Gastrocnemius medialis (tissue), 4 donors: ENCODE data around the gene ARVCF.

Experiments used
- POLR2A ChIP-seq, 2 donors: fragments of 450-650 bp; IDR thresholded peaks; one replicate each; pipeline ENCODE4 v1.6.1; 2017; ENCODE audit warnings: antibody characterized with exemption in 2 of 2, mild to moderate bottlenecking in 2 of 2, moderate library complexity in 2 of 2
- TF ChIP-seq, protein P1 (sequence below), 5 experiments: fragments of 450-650 bp in 3 of 5; fragments of 200-600 bp in 2 of 5; sonication (generic) in 2 of 5; IDR thresholded peaks in 4 of 5; conservative IDR thresholded peaks in 1 of 5; 1 replicate in 4 of 5; 2 replicates in 1 of 5; pipeline ENCODE4 v1.5.1; 2016 to 2019; ENCODE audit warnings: antibody characterized with exemption in 5 of 5, mild to moderate bottlenecking in 3 of 5, moderate library complexity in 3 of 5

DNA sequence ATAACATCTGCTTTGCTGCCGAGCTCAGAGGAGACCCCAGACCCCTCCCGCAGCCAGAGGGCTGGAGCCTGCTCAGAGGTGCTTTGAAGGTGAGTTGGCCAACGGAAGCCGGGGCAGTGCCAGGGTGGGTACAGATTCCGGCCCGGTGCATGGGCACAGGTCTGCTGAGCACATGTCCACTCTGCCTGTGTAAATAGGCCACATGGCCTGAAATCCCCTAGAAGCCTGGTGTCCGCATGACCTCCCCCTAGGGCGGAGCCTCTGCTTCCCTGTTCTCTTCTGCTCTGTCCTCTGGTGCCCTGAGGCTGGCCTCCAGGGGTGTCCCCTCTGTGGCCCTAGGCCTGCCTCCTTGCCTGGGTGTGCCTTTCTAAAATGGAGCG is 55.4 kb downstream of the ARVCF start:
- TF ChIP-seq, protein P1, sequence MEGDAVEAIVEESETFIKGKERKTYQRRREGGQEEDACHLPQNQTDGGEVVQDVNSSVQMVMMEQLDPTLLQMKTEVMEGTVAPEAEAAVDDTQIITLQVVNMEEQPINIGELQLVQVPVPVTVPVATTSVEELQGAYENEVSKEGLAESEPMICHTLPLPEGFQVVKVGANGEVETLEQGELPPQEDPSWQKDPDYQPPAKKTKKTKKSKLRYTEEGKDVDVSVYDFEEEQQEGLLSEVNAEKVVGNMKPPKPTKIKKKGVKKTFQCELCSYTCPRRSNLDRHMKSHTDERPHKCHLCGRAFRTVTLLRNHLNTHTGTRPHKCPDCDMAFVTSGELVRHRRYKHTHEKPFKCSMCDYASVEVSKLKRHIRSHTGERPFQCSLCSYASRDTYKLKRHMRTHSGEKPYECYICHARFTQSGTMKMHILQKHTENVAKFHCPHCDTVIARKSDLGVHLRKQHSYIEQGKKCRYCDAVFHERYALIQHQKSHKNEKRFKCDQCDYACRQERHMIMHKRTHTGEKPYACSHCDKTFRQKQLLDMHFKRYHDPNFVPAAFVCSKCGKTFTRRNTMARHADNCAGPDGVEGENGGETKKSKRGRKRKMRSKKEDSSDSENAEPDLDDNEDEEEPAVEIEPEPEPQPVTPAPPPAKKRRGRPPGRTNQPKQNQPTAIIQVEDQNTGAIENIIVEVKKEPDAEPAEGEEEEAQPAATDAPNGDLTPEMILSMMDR (IDR thresholded peaks at IDR 0.05 in 4 of 5, conservative IDR thresholded peaks at IDR 0.05 in 1 of 5): no peak
- TF ChIP-seq POLR2A (IDR thresholded peaks at IDR 0.05): no peak
